Esophagus (tissue), 2 donors: Measurements from ENCODE around the gene WDR44. TPM values are rescaled to one million over a fixed set of nuclear protein-coding genes. Genes with fewer than 3 reads are reported as not detected.

Experiments
- H3K27ac ChIP-seq, 2 donors: one replicate each; pipeline ENCODE4 v1.5.1; 2013; ENCODE audit warnings: low read depth in 2 of 2, mild to moderate bottlenecking in 2 of 2, inconsistent platforms in 1 of 2, low read length in 1 of 2, moderate library complexity in 1 of 2
- H3K27me3 ChIP-seq, 2 donors: one replicate each; pipeline ENCODE4 v1.6.1; 2013; ENCODE audit warnings: low read length in 2 of 2, control low read depth in 1 of 2, mild to moderate bottlenecking in 1 of 2; ENCODE audit not compliant: insufficient read depth in 2 of 2, control insufficient read depth in 1 of 2
- H3K36me3 ChIP-seq, 2 donors: one replicate each; pipeline ENCODE4 v1.6.1; 2013; ENCODE audit warnings: low read length in 1 of 2; ENCODE audit not compliant: control insufficient read depth in 2 of 2, insufficient read depth in 2 of 2
- H3K4me1 ChIP-seq, 2 donors: one replicate each; pipeline ENCODE4 v1.6.1; 2013; ENCODE audit warnings: low read length in 1 of 2; ENCODE audit not compliant: control insufficient read depth in 2 of 2, insufficient read depth in 2 of 2
- H3K4me3 ChIP-seq, 2 donors: one replicate each; pipeline ENCODE4 v1.5.1; 2013; ENCODE audit warnings: low read length in 2 of 2, mild to moderate bottlenecking in 2 of 2, low read depth in 1 of 2, moderate library complexity in 1 of 2
- H3K9me3 ChIP-seq, 2 donors: one replicate each; pipeline ENCODE4 v1.6.1; 2013; ENCODE audit warnings: mild to moderate bottlenecking in 2 of 2, low read depth in 1 of 2, low read length in 1 of 2, moderate library complexity in 1 of 2; ENCODE audit not compliant: control insufficient read depth in 2 of 2, insufficient read depth in 1 of 2
- WGBS, 2 donors: extraction: QIAGEN DNeasy Blood & Tissue Kit; methylation state at CpG; one replicate each; pipeline ENCODE4 v1.1.7; 2013; 5-methylcytosine and 5-hydroxymethylcytosine counted together
- polyA plus RNA-seq, 2 donors: library from polyadenylated mRNA; stranded (reverse); fragments of 200-250 nt; gene quantifications; one replicate each; pipeline ENCODE4 v1.2.3, GENCODE V29; 2013
- donor health status: healthy with polysubstance abuse.
- donor health status: Bipolar disorder and iron deficiency.

Gene WDR44
- polyA plus RNA-seq, 2 donors, result 4.0 to 6.9 TPM

GRCh38 chrX:118346258-118347094, 570 bp downstream of the WDR44 start:
- no peaks in the 10 kb centered on the region for H3K27me3 ChIP-seq
- H3K27ac ChIP-seq, result peak overlapping the region; percentile 94 to 98
- H3K9me3 ChIP-seq, result peaks cover 0 to 2% of the 10 kb centered on the region in 2 donors
- H3K36me3 ChIP-seq, result no peaks in the 10 kb centered on the region
- H3K4me1 ChIP-seq, result no peaks in the 10 kb centered on the region
- peak overlapping the region; percentile 80 to 81 for H3K4me3 ChIP-seq
- 1 to 30% methylated on average over 50 to 51 of the region's 51 CpGs for WGBS, 2 donors

- 0 to 24% methylated on average over 11 of the region's 11 CpGs for WGBS, 2 donors
- Histone ChIP-seq H3K27ac (peak overlapping the region; percentile 94 to 98), H3K4me3 (peak overlapping the region; percentile 80 to 81), H3K4me1 (no peaks in the 10 kb centered on the region), H3K36me3 (no peaks in the 10 kb centered on the region), H3K9me3 (peaks cover 0 to 2% of the 10 kb centered on the region in 2 donors), H3K27me3 (no peaks in the 10 kb centered on the region)
Observed at GRCh38 chrX:118347131-118347530, 1.2 kb downstream of the WDR44 start.

DNA sequence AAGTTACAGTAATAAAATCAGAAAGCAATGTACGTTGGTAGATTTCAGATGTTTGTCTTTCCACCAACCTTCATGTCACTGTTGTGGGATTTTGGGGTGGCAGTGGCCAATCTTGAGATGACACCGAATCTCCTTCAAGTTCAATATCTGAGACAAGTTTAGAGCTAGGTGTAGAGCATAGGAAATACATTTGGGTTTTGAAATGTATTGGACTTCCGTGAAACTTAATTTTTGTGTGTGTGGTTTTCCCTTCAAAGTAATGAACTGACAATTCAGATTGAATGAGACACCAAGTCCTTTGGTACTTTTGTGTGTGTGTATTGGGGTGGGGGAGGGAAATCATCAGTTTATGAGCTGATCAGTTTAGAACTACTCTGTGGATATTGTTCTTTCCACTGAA, 1.8 kb downstream of the WDR44 start:
- H3K4me1 ChIP-seq, result no peaks in the 10 kb centered on the region
- H3K27ac ChIP-seq, result no peak overlapping the region
- H3K27me3 ChIP-seq, result no peaks in the 10 kb centered on the region
- WGBS, 2 donors, result 8 to 24% methylated on average over 3 of the region's 3 CpGs
- H3K4me3 ChIP-seq, result peak overlapping the region; percentile 80 to 81
- H3K36me3 ChIP-seq, result no peaks in the 10 kb centered on the region
- peaks cover 0 to 2% of the 10 kb centered on the region in 2 donors for H3K9me3 ChIP-seq

DNA sequence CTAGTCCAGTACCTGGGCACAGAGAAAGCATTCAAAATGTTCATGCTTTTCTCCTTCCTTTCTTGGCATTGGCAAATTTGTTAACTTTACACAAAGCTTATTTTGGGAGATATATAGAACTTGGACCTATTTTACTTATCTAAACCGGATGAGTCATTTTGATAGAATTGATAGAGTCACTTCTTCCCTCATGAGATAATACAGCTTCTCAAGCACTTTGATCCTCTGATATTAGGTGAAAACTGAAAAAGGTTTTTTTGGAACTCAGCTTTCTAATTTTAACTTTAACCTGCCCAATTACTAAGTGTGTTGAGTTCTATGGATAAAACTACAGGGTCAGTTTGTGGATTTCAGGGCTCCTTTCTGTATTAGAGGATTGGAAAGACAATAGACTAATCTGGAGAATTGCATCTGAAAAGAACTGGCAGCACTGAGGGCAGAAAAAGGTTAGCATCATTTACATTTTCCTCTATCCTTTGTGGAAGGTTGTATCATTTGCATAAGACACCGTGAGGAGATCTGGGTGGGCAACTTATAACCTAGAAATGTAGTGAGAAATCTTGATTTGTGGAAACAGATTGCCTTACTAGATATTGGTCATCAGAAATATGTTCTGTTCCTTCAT, 2.4 kb downstream of the WDR44 start:
- Histone ChIP-seq H3K4me3 (no peak overlapping the region), H3K27me3 (no peaks in the 10 kb centered on the region), H3K27ac (no peak overlapping the region), H3K9me3 (peaks cover 0 to 2% of the 10 kb centered on the region in 2 donors), H3K4me1 (no peaks in the 10 kb centered on the region), H3K36me3 (no peaks in the 10 kb centered on the region)
- WGBS, 2 donors, result 28 to 48% methylated on average over 2 of the region's 2 CpGs

GRCh38 chrX:118349188-118349587, 3.3 kb downstream of the WDR44 start:
- H3K27me3 ChIP-seq, result no peaks in the 10 kb centered on the region
- H3K27ac ChIP-seq, result no peak overlapping the region
- H3K4me3 ChIP-seq, result no peak overlapping the region
- no peaks in the 10 kb centered on the region for H3K4me1 ChIP-seq
- 71 to 99% methylated on average over 2 of the region's 2 CpGs for WGBS, 2 donors
- no peaks in the 10 kb centered on the region for H3K36me3 ChIP-seq
- peaks cover 0 to 2% of the 10 kb centered on the region in 2 donors for H3K9me3 ChIP-seq

GRCh38 chrX:118350221-118350620, 4.3 kb downstream of the WDR44 start:
- no peaks in the 10 kb centered on the region for H3K36me3 ChIP-seq
- H3K27me3 ChIP-seq, result no peaks in the 10 kb centered on the region
- WGBS, 2 donors, result 33 to 38% methylated on average over 6 of the region's 6 CpGs
- no peaks in the 10 kb centered on the region for H3K4me1 ChIP-seq
- H3K9me3 ChIP-seq, result peaks cover 0 to 2% of the 10 kb centered on the region in 2 donors
- no peak overlapping the region for H3K4me3 ChIP-seq
- peak overlapping the region in 1 of 2 donors; percentile 33 for H3K27ac ChIP-seq

DNA sequence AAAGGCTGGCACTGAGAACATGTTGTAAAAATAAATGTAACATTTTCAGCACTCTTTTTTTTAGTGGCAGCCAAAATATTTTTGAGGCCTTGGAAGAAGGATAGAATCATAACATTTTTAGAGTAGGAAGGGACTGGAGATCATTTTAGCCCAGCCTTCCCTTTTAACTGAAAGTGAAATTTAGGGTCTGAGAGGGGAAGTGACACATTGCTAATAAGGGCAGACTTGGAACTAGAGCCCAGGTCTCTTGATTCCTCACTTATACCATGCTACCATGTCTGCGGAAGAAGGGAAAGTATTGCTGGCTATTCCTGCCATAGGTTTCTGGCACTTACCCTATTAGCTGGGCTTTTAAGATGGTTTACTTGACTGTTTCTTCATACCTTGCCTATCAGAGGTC, 4.8 kb downstream of the WDR44 start:
- H3K4me3 ChIP-seq, result no peak overlapping the region
- peaks cover 0 to 2% of the 10 kb centered on the region in 2 donors for H3K9me3 ChIP-seq
- no peaks in the 10 kb centered on the region for H3K4me1 ChIP-seq
- no peak overlapping the region for H3K27ac ChIP-seq
- no peaks in the 10 kb centered on the region for H3K27me3 ChIP-seq
- H3K36me3 ChIP-seq, result no peaks in the 10 kb centered on the region
- WGBS, 2 donors, result 82 to 88% methylated on average over 1 of the region's 1 CpG

DNA sequence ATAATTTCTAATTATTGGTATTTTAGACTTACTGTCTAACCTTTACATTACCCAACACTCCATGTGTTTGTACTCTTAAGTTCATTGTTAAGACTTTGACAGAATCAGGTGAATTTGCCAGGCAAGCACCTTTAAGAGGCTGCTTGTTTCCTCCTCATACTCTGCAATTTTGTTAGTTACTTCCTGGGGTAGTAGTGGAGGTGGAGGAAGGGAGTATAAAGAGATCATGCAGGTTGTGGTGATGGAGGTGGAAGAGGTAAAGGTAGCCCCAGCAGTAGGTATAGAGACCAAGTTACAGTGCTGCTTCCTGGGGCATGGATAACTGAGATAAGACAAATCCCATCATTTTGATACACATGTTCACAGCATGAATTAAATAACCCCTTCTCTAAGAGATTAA, 6.7 kb downstream of the WDR44 start:
- Histone ChIP-seq H3K4me1 (no peaks in the 10 kb centered on the region), H3K27ac (no peak overlapping the region), H3K36me3 (no peaks in the 10 kb centered on the region), H3K9me3 (no peaks in the 10 kb centered on the region), H3K4me3 (no peak overlapping the region), H3K27me3 (no peaks in the 10 kb centered on the region)

DNA sequence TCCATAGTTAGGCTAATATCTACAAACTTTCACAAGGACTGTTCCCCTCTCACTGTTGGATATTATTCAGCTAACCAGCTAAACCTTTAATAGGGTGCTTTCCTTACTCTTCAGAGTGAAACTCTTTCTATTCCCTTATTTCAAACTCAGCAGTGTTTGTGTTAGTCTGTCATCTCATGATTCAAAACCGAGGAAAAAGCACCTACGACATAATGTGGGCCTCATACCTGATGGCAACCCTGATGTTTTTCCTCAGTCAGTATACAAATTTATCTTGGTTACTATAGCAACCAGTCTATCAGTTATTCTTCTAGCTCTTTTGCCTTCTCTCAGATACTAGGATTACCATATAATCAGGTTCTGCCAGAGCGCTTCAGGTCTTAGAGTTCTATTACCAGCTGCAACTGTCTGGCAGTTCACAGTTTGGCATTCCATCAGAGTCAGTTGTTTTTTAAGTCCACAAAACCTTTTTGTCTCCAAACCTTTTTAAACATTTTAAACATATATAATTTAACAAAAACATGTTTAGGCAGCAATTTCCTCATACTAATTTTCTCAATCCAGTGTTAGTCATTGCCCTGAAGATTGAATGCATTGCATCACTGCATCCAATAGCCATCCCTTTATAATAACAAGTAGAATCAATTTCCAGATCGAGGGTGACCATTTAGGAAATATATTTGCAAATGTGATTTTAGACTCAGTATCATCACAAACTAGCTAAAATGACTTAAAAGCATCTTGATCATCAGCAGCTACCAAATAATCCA, 7.4 kb downstream of the WDR44 start:
- WGBS, 2 donors, result 37 to 45% methylated on average over 4 of the region's 4 CpGs
- Histone ChIP-seq H3K4me3 (no peak overlapping the region), H3K9me3 (no peaks in the 10 kb centered on the region), H3K27me3 (no peaks in the 10 kb centered on the region), H3K36me3 (no peaks in the 10 kb centered on the region), H3K4me1 (no peaks in the 10 kb centered on the region), H3K27ac (no peak overlapping the region)
